Kasumi-1 (cell line): Measurements from ENCODE around the gene STARD3.
"Not testable (repeated sequence)": the region's sequence is repeated elsewhere in the genome, so short reads cannot be mapped to it uniquely, and the experiment has no call there.

ENCODE experiments used
- DNase-seq, 2 experiments: peaks; one replicate each; lab custom pipeline; 2025; lab: John Stamatoyannopoulos, UW

Gene STARD3

DNA sequence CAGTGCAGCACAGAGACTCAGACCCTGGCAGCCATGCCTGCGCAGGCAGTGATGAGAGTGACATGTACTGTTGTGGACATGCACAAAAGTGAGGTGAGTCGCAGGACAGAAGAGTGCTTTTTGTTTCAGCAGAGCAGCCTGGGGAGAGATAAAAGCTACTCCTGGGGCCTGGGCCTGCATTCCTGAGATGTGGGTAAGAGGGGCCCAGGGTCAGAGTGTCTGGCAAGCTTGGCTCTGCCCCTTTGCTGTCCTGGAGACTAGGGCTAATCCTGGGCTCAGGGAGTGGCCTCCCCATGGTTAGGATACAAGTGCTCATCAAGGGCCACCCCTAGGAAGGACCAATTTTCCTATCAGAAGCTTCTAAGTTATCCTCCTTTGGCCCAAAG is 58.1 kb downstream of the STARD3 start:
- no peak for DNase-seq

DNA sequence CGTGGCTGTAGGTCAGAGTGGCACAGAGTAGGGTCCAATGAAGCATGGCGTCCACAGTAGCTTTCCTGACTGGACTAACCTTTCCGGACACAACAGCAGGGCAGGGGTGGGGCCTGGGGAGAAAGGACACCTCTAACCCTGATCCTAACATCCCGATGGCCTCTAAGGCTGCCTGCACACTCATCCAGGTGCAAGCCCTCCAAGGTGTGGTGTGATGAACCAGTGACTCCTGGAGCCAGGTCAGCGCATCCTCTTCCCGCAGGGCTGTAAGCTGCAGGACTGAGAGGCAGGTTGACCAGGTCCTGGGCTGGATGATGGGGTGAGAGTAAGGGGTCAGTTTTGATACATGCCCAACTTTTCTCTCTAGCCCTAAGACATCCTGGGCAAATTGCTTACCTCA is 59.8 kb downstream of the STARD3 start:
- DNase-seq, result no peak

DNA sequence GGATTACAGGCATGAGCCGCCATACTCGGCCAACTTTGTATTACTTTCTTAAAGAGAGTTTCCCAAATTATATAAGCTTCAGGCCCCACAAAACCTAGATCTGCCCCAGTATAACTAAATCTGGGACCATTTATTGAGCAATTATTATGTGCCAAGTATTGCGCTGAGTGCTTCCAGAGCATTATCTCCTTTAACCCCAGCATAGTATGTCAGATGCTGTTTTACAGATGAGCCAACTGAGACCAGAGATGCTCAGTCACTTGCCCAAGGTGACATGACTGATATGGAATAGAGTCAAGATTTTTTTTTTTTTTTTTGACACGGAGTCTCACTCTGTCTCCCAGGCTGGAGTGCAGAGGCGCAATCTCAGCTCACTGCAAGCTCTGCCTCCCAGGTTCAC is 61.0 kb downstream of the STARD3 start:
- DNase-seq, result no peak

DNA sequence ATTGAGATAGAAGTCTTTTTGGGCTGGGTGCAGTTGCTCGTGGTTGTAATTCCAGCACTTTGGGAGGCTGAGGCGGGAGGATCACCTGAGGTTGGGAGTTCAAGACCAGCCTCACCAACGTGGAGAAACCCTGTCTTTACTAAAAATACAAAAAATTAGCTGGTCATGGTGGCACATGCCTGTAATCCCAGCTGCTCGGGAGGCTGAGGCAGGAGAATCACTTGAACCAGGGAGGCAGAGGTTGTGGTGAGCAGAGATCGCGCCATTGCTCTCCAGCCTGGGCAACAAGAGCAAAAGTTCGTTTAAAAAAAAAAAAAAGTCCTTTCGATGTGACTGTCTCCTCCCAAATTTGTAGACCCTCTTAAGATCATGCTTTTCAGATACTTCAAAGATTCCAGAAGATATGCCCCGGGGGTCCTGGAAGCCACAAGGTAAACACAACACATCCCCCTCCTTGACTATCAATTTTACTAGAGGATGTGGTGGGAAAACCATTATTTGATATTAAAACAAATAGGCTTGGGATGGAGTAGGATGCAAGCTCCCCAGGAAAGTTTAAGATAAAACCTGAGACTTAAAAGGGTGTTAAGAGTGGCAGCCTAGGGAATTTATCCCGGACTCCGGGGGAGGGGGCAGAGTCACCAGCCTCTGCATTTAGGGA is 62.3 kb downstream of the STARD3 start:
- DNase-seq, result not testable (repeated sequence)

DNA sequence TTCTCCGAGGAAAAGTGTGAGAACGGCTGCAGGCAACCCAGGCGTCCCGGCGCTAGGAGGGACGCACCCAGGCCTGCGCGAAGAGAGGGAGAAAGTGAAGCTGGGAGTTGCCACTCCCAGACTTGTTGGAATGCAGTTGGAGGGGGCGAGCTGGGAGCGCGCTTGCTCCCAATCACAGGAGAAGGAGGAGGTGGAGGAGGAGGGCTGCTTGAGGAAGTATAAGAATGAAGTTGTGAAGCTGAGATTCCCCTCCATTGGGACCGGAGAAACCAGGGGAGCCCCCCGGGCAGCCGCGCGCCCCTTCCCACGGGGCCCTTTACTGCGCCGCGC is 62.8 kb downstream of the STARD3 start, which contains the start of gene ERBB2:
Gene ERBB2, plus strand, starts transcription at position 247 of the 330 bp plus-strand sequence. CDS start 175 bp downstream, outside the sequence.
- DNase-seq, result no peak

DNA sequence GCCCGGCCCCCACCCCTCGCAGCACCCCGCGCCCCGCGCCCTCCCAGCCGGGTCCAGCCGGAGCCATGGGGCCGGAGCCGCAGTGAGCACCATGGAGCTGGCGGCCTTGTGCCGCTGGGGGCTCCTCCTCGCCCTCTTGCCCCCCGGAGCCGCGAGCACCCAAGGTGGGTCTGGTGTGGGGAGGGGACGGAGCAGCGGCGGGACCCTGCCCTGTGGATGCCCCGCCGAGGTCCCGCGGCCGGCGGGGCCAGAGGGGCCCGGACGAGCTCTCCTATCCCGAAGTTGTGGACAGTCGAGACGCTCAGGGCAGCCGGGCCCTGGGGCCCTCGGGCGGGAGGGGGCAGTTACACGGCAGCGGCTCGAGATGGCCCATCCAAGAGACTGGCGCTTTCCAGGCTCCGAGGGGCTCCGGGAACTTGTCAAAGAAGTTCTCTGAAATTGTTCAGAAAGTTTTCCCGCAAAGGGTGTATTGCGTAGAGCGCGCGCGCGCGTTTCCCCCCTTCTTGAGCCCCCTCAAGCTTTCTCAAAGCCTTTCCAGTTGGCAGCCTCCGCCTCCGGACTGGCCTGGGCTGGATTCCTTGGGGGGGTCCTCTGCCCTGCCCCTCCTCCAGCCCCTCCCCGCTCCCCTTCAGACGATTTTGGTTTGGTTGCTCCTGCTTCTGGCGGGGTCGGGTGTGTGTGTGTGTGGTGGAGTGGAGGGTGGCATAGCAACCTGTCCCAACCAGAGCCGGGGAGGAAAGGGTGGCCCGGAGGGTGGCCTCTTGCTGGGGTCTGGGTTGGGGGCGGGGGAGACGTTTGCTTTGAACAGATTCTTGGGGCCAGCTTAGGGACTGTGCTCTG is 63.4 kb downstream of the STARD3 start:
- no peak for DNase-seq

DNA sequence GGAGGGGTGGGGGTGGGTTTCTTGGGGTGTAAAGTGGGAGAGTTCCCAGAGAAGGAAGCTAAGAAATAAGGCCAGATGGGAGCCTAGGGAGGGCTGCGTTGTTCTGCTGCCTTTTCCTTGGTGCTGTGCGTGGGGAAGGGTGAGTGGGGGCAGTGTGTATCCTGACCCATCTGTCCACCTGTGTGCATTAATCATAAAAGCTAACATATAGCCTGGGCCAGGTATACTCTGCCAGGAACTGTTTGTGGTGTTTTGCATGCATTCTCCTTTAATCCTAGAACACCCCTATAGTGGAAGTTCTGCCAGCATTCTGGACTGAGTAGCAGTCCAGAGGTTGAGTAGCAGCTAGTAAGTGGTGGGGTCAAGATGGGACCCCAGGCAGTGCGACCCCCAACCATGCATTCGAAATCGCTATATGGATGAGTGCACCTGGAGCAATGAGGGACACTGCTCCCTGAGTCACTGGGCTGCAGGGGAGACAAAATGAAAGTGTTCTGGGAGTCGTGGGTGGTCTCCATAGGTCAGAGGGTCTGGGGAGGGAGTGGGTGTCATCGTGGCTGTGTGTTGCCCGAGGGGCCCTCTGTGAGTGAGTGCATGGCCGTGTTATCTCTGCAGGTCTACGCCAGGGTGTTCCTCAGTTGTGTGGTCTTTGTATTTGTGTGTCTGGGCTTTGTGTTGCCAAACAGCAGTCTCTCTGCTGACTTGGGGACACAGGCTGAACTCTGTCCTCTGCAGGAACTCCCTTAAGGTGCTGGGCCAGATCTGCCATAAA is 64.3 kb downstream of the STARD3 start:
- DNase-seq, result no peak

DNA sequence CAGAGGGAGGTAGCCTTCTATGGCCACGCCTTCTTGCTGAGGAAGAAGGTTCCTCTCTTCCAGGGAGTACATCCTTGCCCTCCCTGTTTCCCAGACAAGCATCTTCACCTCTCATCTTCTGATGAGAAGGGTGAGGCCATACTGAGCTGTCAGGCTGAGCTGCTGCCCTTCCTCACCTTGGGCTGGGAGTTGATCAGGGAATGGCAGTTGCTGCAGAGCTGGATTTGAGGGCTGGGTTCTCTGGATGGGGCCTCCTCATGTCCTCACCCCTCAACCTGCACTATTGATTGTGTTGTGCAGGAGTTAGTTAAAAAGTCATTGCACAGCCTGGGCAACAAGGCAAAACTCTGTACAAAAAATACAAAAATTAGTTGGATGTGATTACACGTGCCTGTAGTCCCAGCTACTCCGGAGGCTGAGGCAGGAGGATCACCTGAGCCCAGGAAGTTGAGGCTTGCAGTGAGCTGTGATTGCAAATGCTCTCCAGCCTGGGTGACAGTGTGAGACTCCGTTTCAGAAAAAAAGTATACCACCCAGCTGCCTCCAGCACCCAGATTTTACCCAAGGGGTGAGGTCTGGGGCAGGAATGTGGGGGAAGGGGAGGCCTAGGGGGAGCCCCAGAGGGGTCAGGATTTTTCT is 65.0 kb downstream of the STARD3 start:
- no peak for DNase-seq

DNA sequence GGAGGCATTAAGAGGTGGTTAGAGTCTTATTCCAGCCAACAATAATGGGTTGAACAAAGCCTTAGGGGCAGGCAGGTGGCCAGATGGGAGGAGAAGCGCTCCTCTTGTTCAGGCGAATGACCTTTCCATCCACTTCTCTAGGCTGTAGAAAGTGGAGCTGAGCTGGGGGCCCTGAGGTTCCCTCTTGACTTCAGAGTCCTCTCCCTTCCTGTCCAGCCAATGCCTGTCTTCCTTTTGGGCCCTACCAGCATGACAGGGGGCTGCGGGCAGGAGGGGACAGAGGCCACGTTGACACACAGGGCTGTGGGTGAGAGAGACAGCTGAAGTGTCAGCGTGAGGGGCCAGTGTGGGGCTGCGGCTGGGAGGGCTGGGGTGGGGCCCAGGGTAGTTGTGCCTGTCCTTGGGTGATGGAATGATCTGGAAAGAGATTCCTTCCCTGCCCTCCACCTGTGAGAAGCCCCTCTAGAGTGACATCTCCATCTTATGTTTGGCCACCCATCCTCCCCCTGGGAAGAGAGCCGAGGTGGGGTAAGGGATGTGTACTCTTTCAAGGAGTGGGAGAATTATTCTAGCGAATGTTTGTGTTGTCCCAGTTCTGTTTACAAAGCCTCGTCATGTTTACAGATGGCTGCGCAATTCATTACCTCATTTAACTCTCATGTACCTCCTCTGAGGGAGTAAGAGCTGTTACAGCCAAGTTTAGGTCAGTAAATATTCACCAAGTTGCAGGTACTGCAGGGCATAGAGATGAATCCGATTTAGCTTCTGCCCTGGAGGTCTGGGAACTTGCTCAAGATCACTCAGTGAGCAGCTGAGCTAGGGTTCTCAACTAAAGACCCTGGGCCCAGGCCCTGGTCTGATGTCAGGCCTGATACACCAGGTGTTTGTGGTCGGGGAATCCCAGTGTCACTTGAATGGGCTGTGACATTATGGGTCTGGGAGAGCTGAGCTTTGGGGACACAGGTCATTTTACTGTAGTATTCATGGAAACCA is 66.3 kb downstream of the STARD3 start:
- no peak for DNase-seq

DNA sequence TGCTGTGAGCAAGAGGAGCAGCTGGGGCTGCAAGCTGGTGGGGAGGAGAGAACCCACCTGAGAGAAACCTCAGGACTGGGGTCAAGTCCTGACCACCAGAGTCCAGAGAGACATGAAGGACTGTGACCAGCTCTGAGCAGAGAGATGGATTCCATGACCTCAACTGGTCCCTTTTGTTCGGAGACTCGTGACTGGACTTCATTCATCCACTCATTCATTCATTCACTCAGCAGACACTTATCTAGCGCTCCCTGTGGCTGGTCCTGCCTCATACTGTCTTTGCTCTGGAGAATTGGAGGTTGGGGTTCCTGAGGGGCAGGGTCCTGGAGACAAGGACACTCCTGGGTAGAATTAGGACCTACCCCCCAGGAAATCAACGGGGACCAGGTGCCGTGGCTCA is 67.0 kb downstream of the STARD3 start:
- DNase-seq, result no peak

DNA sequence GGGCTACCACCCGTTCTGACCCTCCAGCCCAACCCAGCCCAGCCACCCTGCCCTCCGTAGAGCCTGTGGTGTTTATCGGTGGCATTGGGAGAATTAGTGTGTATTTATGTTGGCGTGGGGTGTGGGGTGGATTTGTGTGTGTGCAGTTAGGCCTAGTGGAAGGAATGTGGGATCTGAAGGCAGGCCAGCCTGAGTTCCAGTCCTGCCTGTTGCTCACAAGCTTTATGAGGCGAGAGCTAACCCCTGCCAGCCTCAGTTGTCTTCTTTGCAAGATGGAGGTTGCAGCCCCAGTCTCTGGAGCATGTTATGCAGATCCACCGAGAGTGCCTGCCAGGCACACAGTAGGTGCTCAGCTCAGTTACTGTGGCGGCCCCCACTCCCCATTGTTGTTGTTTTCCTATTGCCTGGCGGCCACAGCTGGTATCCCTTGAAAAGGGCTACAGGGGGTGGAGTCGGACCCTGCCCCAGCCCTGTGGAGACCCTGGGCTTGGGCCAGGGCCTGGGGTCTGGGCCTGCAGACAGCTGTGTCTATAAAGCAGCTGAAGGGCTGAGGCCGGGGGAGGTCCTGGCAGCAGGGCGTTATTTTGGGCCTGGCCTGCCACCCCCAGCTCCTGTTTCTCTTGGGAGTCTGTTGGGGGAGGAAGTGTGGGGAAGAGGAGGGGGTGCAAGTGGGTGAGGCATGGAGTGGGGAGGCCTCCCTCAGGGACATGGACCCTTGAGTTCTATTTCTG is 68.0 kb downstream of the STARD3 start:
- no peak for DNase-seq

DNA sequence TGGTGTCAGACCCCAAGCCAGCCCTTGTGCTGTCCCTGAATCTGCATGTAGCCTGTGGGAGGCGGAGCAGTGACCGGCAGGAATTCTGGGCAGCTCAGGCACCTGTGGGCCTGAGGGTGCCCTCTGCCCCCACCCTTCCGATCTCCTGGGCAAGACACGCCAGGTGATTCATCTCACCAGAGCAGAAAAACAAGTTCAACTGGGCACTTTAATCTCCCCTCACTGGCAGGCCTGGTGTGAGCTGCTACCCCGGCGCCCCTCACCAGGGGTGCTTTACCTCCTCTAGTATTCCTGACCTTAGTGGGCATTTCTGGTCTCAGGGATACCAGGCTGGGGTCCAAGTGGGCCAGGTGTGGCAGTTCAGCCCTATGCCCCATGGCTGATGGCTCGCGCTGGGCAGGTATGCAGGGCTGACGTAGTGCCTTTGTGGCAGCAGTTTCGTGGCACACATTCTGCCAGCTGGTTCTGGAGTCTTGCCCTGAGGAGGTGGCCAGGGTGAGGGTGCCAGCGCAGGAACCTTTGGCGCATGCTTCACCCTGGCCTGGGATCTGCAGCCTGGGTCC is 68.9 kb downstream of the STARD3 start:
- DNase-seq, result no peak

DNA sequence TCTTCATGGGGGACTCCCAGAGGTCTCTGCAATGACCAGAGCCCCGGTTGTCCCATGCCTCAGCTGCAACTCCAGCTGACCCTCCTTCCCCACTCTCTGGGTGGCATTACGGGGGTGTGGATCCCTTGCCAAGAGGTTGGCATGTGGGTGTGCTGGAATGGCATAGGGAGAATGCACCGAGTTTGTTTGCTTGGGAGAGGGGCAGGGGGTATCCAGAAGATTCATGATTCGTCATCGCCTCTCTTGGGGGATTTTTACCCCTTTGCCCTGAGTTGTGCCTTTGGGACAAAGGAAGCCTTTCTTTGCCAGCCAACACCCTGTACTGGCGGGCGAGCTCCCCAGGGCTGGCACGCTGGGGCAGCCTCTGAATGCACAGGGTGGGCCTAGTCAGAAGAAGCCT is 69.4 kb downstream of the STARD3 start:
- no peak for DNase-seq

DNA sequence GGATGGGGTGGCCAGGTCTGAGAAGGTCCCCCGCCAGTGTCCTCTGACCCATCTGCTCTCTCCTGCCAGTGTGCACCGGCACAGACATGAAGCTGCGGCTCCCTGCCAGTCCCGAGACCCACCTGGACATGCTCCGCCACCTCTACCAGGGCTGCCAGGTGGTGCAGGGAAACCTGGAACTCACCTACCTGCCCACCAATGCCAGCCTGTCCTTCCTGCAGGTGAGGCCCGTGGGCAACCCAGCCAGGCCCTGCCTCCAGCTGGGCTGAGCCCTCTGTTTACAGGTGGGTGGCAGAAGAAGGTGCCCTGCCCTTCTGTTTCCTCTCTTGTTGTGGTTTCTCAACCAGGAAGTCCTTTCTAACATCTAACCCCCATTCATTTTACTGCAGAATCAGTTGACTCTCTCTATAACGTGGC is 70.0 kb downstream of the STARD3 start:
- DNase-seq, result no peak

DNA sequence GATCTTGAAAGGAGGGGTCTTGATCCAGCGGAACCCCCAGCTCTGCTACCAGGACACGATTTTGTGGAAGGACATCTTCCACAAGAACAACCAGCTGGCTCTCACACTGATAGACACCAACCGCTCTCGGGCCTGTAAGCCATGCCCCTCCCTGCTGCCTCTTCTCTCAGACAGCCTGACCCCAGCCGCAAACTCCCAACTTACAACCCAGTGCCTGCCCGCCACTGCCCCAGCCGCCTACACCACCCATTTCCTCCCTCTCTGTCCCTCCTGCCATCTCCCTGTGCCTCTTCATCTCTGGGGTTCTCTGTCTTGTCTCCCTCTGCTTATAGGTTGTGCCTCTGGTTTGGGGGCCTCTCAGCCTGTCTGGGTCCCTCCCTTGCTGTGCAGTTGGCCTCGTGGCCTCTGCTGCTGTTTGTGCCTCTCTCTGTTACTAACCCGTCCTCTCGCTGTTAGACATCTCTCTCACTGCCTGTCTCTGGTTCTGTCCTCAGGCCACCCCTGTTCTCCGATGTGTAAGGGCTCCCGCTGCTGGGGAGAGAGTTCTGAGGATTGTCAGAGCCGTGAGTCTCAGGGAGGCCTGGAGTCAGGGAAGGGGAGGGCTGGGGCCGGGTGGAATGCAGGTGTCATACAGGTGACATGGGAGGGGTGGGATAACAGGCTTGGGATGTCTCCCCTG is 72.5 kb downstream of the STARD3 start:
- no peak for DNase-seq

DNA sequence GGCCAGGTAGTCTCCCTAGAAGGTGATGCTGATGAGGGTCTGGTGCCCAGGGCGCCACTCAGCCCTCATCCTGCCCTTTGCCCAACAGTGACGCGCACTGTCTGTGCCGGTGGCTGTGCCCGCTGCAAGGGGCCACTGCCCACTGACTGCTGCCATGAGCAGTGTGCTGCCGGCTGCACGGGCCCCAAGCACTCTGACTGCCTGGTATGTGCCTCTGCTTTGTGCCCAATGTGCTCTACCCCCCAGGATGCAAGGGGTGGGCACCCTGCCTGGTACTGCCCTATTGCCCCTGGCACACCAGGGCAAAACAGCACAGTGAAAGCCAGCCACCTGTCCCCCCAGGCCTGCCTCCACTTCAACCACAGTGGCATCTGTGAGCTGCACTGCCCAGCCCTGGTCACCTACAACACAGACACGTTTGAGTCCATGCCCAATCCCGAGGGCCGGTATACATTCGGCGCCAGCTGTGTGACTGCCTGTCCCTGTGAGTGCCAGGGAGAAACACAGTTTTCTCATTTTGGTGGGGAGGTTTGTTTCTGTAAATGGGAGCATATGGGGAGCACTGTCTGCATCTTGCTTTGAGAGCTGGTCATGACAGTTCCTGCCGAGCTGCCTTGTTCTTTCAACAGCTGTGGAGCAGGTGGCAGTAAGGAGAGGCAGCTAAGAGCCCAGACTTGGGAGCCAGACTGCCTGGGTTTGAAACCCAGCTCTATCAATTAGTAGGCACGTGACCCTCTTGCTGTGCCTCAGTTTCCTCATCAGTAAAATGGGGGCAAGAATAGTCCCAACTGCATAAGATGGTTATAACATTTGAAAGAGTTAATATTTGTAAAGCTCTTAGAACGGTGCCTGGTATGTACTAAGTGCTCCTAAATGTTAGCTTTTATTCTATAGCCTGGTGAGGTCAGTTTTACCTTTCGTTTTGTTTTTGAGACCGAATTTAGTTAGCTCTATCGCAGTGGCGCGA is 73.3 kb downstream of the STARD3 start:
- no peak for DNase-seq

DNA sequence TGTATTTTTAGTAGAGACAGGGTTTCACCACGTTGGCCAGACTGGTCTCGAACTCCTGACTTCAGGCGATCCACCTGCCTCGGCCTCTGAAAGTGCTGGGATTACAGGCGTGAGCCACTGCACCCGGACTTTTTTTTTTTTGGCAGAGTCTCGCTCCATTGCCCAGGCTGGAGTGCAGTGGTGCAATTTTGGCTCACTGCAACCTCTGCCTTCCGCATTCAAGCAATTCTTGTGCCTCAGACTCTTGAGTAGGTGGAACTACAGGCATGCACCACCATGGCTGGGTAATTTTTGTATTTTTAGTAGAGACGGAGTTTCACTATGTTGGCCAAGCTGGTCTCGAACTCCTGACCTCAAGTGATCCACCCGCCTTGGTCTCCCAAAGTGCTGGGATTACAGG is 74.1 kb downstream of the STARD3 start:
- DNase-seq, result not testable (repeated sequence)

DNA sequence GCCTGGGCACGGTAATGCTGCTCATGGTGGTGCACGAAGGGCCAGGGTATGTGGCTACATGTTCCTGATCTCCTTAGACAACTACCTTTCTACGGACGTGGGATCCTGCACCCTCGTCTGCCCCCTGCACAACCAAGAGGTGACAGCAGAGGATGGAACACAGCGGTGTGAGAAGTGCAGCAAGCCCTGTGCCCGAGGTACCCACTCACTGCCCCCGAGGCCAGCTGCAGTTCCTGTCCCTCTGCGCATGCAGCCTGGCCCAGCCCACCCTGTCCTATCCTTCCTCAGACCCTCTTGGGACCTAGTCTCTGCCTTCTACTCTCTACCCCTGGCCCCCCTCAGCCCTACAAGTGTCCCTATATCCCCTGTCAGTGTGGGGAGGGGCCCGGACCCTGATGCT is 74.9 kb downstream of the STARD3 start:
- DNase-seq, result no peak
